ENCODE measurements around the gene KIF1B. TPM values are rescaled to one million over a fixed set of nuclear protein-coding genes. Genes with fewer than 3 reads are reported as not detected.

KIF1B gene
- total RNA-seq, 1 donor from 2014 or later: 27.6 TPM

- no peak for DNase-seq (ENCODE audit: low read depth in 2 of 2)
Observed at GRCh38 chr1:10325521-10325920, 115.2 kb downstream of the KIF1B start.

- no peak for DNase-seq (ENCODE audit: low read depth in 2 of 2)
Observed at GRCh38 chr1:10326251-10326650, 115.9 kb downstream of the KIF1B start.

- DNase-seq (ENCODE audit: low read depth in 2 of 2): no peak
Observed at GRCh38 chr1:10328180-10328963, 118.0 kb downstream of the KIF1B start.

- no peak for DNase-seq (ENCODE audit: low read depth in 2 of 2)
Observed at GRCh38 chr1:10337436-10337835, 127.1 kb downstream of the KIF1B start.

GRCh38 chr1:10338047-10338446, 127.7 kb downstream of the KIF1B start:
- peak; percentile 66 to 80 for DNase-seq (ENCODE audit: low read depth in 2 of 2)

- DNase-seq (ENCODE audit: low read depth in 2 of 2): peak in 1 of 2 donors; percentile 20
Observed at GRCh38 chr1:10338611-10339010, 128.2 kb downstream of the KIF1B start.

GRCh38 chr1:10339036-10339567, 128.7 kb downstream of the KIF1B start:
- DNase-seq (ENCODE audit: low read depth in 2 of 2): peak in 1 of 2 donors; percentile 88

GRCh38 chr1:10339815-10340214, 129.4 kb downstream of the KIF1B start:
- DNase-seq (ENCODE audit: low read depth in 2 of 2): peak; percentile 90 to 92

- no peak for DNase-seq (ENCODE audit: low read depth in 2 of 2)
Observed at GRCh38 chr1:10340930-10341590, 130.7 kb downstream of the KIF1B start.

- no peak for DNase-seq (ENCODE audit: low read depth in 2 of 2)
Observed at GRCh38 chr1:10347109-10347508, 136.7 kb downstream of the KIF1B start.

GRCh38 chr1:10353282-10353681, 142.9 kb downstream of the KIF1B start:
- DNase-seq (ENCODE audit: low read depth in 2 of 2): no peak

- no peak for DNase-seq (ENCODE audit: low read depth in 2 of 2)
Observed at GRCh38 chr1:10353693-10354092, 143.3 kb downstream of the KIF1B start.

- DNase-seq (ENCODE audit: low read depth in 2 of 2): peak in 1 of 2 donors; percentile 21
Observed at GRCh38 chr1:10360045-10360444, 149.7 kb downstream of the KIF1B start.

GRCh38 chr1:10361515-10361914, 151.1 kb downstream of the KIF1B start:
- DNase-seq (ENCODE audit: low read depth in 2 of 2): no peak

- DNase-seq (ENCODE audit: low read depth in 2 of 2): no peak
Observed at GRCh38 chr1:10368194-10368593, 157.8 kb downstream of the KIF1B start.

GRCh38 chr1:10374442-10374860, 164.1 kb downstream of the KIF1B start:
- DNase-seq (ENCODE audit: low read depth in 2 of 2): no peak

- peak; percentile 81 to 84 for DNase-seq (ENCODE audit: low read depth in 2 of 2)
Observed at GRCh38 chr1:10377365-10378029, 167.1 kb downstream of the KIF1B start.

GRCh38 chr1:10378081-10378841, 167.9 kb downstream of the KIF1B start:
- peak; percentile 66 to 74 for DNase-seq (ENCODE audit: low read depth in 2 of 2)

- DNase-seq (ENCODE audit: low read depth in 2 of 2): no peak
Observed at GRCh38 chr1:10379101-10379620, 168.8 kb downstream of the KIF1B start.

GRCh38 chr1:10379676-10380075, 169.3 kb downstream of the KIF1B start:
- no peak for DNase-seq (ENCODE audit: low read depth in 2 of 2)
